OCI-LY1 (cell line): ENCODE data around the gene ZNF568.

ENCODE experiments used
- H2AFZ ChIP-seq: fragments of 200-600 bp; sonication (generic), shearing (Covaris generic); 2 replicates; pipeline ENCODE4 v1.6.0; 2014; ENCODE audit warnings: antibody characterized with exemption, mild to moderate bottlenecking, low read length
- H3F3A ChIP-seq: fragments of 200-600 bp; sonication (generic), shearing (Covaris generic); 2 replicates; pipeline ENCODE4 v1.6.0; 2014; ENCODE audit warnings: mild to moderate bottlenecking, antibody characterized with exemption, low read length, moderate library complexity; ENCODE audit not compliant: insufficient read depth
- H3K27ac ChIP-seq: fragments of 200-600 bp; sonication (generic); 2 replicates; pipeline ENCODE4 v1.5.1; 2014; ENCODE audit warnings: low read length, mixed run types, mild to moderate bottlenecking, low read depth; ENCODE audit not compliant: poor library complexity, severe bottlenecking
- H3K27me3 ChIP-seq: fragments of 200-600 bp; sonication (generic); 2 replicates; pipeline ENCODE4 v1.6.0; 2014; ENCODE audit warnings: antibody characterized with exemption, mild to moderate bottlenecking, low read length, moderate library complexity; ENCODE audit not compliant: insufficient read depth
- H3K36me3 ChIP-seq: fragments of 200-600 bp; sonication (generic); 2 replicates; pipeline ENCODE4 v1.6.1; 2014; ENCODE audit warnings: mild to moderate bottlenecking, antibody characterized with exemption, low read length, moderate library complexity, mixed read lengths; ENCODE audit not compliant: insufficient read depth
- H3K4me1 ChIP-seq: fragments of 200-600 bp; sonication (generic); 2 replicates; pipeline ENCODE4 v1.5.1; 2014; ENCODE audit warnings: mild to moderate bottlenecking, low read length, moderate library complexity; ENCODE audit not compliant: insufficient read depth, severe bottlenecking
- H3K4me2 ChIP-seq: fragments of 200-600 bp; sonication (generic), shearing (Covaris generic); 2 replicates; pipeline ENCODE4 v1.6.1; 2014; ENCODE audit warnings: low read length
- H3K4me3 ChIP-seq: fragments of 200-600 bp; sonication (generic); 2 replicates; pipeline ENCODE4 v1.5.1; 2014; ENCODE audit warnings: low read length, low read depth, mild to moderate bottlenecking, mixed read lengths; ENCODE audit not compliant: poor library complexity, severe bottlenecking
- H3K79me2 ChIP-seq: fragments of 200-600 bp; shearing (Covaris generic); 2 replicates; pipeline ENCODE4 v1.6.1; 2016; ENCODE audit warnings: mixed run types, low read length, mixed read lengths; ENCODE audit not compliant: insufficient read depth
- H3K9ac ChIP-seq: fragments of 200-600 bp; sonication (generic), shearing (Covaris generic); 2 replicates; pipeline ENCODE4 v1.6.1; 2014; ENCODE audit warnings: mild to moderate bottlenecking, low read length, mixed read lengths
- H3K9me2 ChIP-seq: fragments of 200-600 bp; sonication (generic), shearing (Covaris generic); 2 replicates; pipeline ENCODE4 v1.6.1; 2014; ENCODE audit warnings: low read depth, mild to moderate bottlenecking, low read length, mixed read lengths
- H3K9me3 ChIP-seq: fragments of 200-600 bp; shearing (Covaris generic); 2 replicates; pipeline ENCODE4 v1.6.1; 2014; ENCODE audit warnings: low read length, mixed read lengths
- H4K20me1 ChIP-seq: fragments of 200-600 bp; sonication (generic), shearing (Covaris generic); 2 replicates; pipeline ENCODE4 v1.6.0; 2016; ENCODE audit warnings: mild to moderate bottlenecking, low read length; ENCODE audit not compliant: insufficient read depth
- CTCF ChIP-seq: fragments of 200-600 bp; sonication (generic), shearing (Covaris generic); IDR thresholded peaks from 2 replicates; pipeline ENCODE4 v1.5.1; 2017; ENCODE audit warnings: mild to moderate bottlenecking, antibody characterized with exemption, low read length, moderate library complexity, mixed read lengths
- EZH2 ChIP-seq: fragments of 200-600 bp; sonication (generic), shearing (Covaris generic); IDR thresholded peaks from 2 replicates; pipeline ENCODE4 v1.8.0; 2017; ENCODE audit warnings: borderline replicate concordance, mixed run types, mild to moderate bottlenecking, antibody characterized with exemption, low read length, moderate library complexity, mixed read lengths

The ZNF568 gene

GRCh38 chr19:37007587-37008220 lies 91.6 kb downstream of the ZNF568 start:
- H3K27ac ChIP-seq, result no peak overlapping the region
- H3K9me2 ChIP-seq, result no peaks in the 10 kb centered on the region
- H3K4me2 ChIP-seq, result no peak overlapping the region
- H3K9me3 ChIP-seq, result no peaks in the 10 kb centered on the region
- no peaks in the 10 kb centered on the region for H4K20me1 ChIP-seq
- no peak overlapping the region for H3K9ac ChIP-seq
- no peaks in the 10 kb centered on the region for H3K27me3 ChIP-seq
- TF ChIP-seq EZH2, result no peak
- TF ChIP-seq CTCF, result no peak
- no peaks in the 10 kb centered on the region for H3F3A ChIP-seq
- no peak overlapping the region for H3K4me3 ChIP-seq
- H3K4me1 ChIP-seq, result no peaks in the 10 kb centered on the region
- no peak overlapping the region for H2AFZ ChIP-seq
- no peaks in the 10 kb centered on the region for H3K36me3 ChIP-seq
- no peaks in the 10 kb centered on the region for H3K79me2 ChIP-seq

DNA sequence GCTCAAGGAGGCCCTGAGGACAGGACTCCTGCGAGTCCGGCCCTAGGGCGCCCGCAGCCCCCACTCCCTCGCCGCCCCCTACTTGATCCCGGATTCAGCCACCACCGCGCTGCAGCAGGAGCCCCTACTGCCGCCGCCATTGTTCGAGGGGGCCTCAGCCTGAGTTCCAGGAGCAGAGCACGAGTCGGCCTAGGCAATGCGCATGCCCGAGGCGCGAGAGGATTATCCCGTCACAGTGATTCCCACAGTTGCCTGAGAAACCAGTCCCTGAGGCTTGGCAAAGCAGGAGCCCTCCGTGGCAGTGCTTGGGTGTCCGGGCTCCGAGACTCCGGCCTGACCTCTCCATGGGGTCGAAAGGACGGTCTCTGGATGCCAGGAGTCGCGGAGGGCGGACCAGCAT lies 93.7 kb downstream of the ZNF568 start:
- Histone ChIP-seq H3K9ac (no peak overlapping the region), H3F3A (no peaks in the 10 kb centered on the region), H3K27ac (no peak overlapping the region), H3K4me3 (no peak overlapping the region), H2AFZ (no peak overlapping the region), H3K36me3 (no peaks in the 10 kb centered on the region), H4K20me1 (no peaks in the 10 kb centered on the region), H3K9me3 (no peaks in the 10 kb centered on the region), H3K4me2 (no peak overlapping the region), H3K27me3 (no peaks in the 10 kb centered on the region), H3K4me1 (no peaks in the 10 kb centered on the region), H3K9me2 (no peaks in the 10 kb centered on the region), H3K79me2 (no peaks in the 10 kb centered on the region)
- TF ChIP-seq CTCF (no peak), EZH2 (no peak)

- H3K36me3 ChIP-seq, result no peaks in the 10 kb centered on the region
- no peak overlapping the region for H3K27ac ChIP-seq
- H4K20me1 ChIP-seq, result no peaks in the 10 kb centered on the region
- H3K4me3 ChIP-seq, result no peak overlapping the region
- H3K4me2 ChIP-seq, result no peak overlapping the region
- no peaks in the 10 kb centered on the region for H3K79me2 ChIP-seq
- H2AFZ ChIP-seq, result no peak overlapping the region
- no peak overlapping the region for H3K9ac ChIP-seq
- no peaks in the 10 kb centered on the region for H3K27me3 ChIP-seq
- no peaks in the 10 kb centered on the region for H3K4me1 ChIP-seq
- TF ChIP-seq CTCF (no peak), EZH2 (no peak)
- H3K9me3 ChIP-seq, result no peaks in the 10 kb centered on the region
- no peaks in the 10 kb centered on the region for H3F3A ChIP-seq
- no peaks in the 10 kb centered on the region for H3K9me2 ChIP-seq
These were observed 96.1 kb downstream of the ZNF568 start for GRCh38 chr19:37012093-37012745.
